HG03280 (cell line): ENCODE measurements around the gene SLC22A17.

ENCODE experiments used
- ATAC-seq: cut with Tn5 transposase; IDR thresholded peaks from one replicate; pipeline ENCODE4 v1.9.1; 2021; ENCODE audit warnings: mild to moderate bottlenecking, moderate library complexity; ENCODE audit not compliant: unreplicated experiment

SLC22A17 gene

DNA sequence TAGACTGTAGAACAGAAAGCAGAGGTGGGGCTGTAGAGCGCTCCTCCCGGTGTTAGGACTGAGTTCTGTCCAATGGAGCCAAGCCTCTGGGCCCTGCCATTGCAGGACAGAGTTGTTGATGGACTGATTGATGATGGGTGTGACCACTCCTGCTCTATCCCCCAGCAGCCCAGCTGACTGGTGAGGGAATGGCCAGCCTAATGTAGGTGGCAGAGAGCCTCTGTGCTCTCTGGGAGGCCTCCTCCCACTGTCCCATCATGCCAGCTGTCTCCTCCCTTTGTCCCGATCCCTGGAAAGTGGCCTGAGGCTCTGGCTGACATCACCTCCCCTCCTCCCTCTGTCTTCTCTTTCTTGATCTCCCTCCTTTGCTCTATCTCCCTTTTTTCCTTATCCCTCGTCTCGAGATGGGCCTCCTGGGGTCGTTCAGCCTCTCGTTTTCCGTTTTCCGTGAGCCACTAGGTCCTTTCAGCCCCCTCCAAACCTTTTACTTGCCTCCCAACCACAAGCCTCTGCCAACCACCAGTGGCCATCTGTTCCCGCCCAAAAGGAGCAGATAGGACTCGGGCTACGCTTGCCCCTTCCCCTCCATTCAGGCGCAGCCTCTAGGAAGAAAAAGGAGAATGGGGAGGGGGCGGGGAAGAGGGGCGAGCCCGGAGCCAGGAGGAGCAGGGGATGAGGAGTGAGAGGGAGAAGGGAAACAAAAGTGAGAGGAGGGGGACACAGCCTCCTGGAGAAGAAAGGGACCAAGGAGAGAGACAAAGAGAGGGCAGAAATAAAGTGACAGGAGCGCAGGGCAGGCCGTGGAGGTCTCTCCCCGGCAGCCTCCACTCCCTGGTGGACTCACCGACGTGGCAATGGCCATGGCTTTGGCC lies 11.7 kb upstream of the SLC22A17 start:
- no peak for ATAC-seq

DNA sequence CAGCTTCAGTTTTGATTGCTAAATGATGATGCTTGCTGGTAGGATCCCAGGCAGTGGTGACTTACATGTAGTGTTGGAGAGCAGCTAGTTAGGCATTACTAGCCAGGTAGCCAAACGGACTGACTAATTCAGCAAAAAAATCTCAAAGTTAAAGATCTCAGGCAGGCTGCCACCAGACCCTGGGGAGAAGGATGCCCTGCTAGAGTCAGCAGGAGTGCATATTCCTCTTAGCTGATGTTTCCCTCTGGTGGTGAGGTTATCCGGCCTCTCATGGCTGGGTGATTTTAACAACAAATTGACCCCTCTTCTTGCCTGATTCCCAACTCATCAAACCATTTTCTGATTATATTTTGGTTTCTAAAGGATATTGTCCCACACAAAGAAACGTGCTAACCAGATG lies 9.5 kb upstream of the SLC22A17 start:
- no peak for ATAC-seq

DNA sequence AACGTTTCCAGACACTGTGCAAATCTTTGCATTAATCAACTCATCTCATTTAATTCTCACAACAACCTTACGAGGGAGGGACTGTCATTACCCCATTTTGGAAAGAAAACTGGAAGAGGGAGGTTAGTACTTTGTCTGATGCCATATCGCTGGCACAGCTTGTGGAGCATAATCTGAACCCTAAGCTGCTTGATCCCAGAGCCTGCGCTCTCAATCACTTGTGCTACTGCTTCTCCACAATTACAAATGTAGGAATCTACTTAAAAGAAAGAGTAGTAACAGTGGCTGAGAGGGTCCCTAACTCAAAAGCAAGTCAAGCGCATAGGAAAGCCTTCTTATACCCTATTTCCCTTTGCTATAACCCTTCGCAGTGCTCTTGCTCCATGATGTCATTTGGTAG lies 9.1 kb upstream of the SLC22A17 start:
- ATAC-seq: no peak

DNA sequence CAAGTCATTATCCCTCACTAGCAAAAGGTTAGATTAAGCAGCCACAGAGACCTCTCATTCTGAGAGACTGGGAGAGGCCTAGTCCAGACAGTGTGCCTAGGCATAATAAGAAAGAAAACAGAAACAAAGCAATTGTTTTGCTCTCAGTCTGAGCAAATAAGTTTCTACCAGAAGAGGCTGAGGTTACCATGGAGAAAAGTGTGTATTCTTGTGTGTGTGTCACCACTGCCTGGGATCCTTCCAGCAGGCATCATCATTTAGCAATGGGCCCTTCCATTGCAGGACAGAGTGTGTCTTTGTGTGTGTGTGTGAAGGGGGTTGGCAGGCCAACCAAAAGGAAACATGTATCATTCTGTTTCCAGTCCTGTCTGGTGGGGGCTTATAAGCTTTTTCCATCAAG lies 8.6 kb upstream of the SLC22A17 start:
- ATAC-seq: no peak

DNA sequence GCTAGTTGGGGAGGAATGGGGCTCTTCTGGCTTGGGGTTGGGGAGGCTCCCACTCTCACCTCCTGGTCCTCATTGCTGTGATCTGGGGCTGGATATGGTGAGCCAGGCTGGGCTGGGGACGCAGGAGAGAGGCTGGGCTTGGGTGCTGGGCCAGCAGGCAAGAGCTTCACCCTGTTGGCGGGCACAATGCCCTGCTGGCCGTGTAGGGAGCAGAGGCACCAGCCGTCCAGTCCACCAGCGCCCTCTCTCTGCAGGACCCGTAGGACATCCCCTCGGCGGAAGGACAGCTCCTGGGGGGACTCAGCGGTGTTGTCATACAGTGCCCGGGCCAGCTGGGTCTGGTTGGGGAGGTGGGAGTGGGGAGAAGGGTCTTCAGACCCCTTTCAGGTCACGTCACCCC lies 7.8 kb upstream of the SLC22A17 start:
- no peak for ATAC-seq

DNA sequence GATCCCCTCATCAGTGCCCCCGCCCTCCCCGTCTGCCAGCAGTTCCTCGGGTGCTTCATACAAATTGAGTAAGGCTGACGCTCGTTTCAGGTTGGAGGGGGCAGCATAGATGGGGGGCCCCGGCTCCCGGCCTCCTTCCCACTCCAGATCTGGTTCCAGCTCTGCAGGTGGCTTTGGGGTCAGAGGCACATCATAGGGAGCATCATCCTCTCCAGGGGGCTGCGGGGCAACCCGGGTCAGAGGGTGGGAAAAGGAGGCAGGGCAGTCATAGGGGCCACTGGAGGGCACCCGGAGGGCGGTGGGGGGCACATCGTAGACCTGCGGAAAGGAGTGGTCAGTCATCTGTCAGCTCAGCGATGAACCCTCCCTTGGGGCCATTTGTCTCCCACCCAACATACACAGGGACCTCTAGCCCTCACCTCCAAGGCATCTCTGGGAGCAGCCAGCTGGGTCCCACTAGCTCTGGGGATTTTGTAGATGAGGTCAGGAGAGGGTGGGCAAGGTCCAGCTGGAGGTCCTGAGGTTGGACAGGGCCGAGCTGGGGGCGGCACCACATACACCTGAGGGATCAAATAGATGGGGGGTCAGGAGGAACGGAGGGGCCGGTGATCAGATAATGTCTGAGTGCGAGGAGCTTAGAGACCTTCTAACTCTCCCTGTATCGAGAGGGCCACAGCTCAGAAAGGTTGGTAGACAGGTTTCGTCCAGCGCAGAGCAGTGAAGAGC lies 7.2 kb upstream of the SLC22A17 start:
- ATAC-seq: no peak

DNA sequence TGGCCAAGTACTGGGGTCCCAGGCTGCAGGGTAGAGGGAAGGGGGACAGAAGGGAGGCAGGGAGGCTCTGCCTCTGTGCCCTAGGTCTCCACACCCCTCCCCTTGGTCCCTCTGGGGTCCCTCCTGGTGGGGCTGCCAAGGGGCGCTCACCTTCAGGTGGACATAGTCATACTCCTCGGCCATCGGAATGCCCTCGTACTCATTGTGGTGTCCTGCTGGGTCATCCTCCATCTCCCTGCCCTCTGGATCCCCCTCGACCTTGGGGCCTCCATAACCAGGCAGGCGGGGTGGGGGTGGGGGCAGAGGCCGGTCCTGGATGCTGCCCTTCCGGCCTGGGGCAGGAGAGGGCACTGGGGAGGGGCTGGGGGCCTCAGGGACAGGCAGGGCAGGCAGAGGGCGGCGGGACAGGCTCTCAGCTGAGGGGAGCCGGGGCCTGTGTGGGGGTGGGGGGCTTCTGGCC lies 6.5 kb upstream of the SLC22A17 start:
- ATAC-seq: no peak

DNA sequence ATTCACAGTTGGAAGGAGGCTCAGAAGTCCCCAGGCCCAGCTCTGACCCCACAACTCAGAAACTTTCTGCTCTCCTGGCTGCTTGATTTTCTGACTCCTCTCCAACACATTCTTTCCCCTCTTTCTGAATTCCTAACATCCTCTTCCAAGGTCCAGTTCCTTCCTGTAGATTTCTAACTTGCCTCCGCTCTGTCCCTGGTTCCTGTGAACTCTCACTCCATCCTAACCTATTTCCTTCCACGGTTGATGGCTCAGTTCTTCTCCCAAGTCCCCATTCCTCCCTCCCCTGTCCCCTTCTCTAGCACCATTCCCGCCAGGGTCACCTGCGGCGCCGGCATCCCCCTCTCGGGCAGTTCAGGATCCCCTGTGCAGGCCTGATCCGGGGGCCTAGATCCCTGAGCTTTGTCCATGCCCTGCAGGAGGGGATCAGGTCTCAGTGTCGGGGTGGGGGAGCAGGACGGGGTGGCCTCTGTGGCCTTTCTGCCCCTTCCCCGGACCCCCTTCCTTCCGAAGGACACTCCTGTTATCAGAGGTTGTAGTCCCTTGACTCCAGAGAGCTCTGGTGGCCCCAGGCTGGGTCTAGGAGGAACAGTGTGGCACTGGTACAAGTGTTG lies 6.0 kb upstream of the SLC22A17 start:
- no peak for ATAC-seq

DNA sequence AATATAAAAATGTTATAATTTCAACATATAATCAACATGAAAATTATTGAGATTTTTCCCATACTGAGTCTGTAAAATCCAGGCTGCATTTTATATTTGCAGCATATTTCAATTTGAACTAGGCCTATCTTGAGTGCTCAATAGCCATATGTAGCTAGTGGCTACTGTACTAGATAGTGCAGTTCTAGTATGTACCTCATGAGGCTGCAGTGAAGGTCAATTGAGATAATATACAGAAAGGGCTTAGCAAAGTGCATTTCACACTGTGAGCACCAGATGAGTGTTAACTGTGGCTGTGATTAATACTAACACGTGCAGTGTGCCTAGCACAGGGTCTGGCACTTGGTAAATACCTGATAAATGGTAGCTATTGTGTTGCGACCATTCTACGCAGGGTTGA lies 5.4 kb upstream of the SLC22A17 start:
- no peak for ATAC-seq

DNA sequence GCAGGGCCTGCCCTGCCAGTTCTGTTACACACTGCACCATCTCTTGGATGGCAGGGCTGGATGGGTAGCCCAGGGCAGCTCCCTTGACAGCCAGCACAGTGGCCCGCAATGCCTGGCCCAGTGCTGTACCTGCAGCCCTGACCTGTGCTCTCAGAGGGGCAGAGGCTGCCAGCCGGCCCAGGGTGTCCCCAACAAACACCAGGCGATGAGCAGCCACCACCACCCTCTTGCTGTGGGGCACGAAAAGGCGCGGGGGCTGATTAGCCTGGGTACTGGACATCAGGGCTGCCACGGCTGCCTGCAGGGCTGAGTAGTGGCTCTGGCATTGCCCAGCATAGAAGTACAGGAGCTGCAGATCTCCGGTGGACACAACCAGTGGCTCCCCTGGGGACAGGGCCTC lies 4.6 kb upstream of the SLC22A17 start:
- ATAC-seq: no peak

DNA sequence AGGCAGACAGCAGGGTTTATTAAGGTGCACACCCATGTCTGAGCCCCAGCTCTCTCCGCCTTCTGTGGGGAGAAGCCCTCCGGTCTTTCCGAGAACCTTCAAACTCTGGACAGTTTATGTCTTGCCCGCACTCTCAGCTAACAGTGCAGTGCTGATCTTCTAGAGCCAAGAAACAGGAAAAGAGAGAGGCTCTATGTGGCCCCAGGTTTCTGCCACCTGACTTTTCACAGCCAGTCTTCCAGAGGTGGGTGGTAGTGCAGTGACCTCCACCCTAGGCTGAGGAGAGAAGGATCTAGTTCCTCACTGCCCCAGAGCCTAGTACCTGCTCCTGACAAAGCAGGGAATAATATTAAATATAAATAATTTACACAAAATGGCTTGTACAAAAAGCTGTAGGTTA lies 4.0 kb upstream of the SLC22A17 start:
- no peak for ATAC-seq

DNA sequence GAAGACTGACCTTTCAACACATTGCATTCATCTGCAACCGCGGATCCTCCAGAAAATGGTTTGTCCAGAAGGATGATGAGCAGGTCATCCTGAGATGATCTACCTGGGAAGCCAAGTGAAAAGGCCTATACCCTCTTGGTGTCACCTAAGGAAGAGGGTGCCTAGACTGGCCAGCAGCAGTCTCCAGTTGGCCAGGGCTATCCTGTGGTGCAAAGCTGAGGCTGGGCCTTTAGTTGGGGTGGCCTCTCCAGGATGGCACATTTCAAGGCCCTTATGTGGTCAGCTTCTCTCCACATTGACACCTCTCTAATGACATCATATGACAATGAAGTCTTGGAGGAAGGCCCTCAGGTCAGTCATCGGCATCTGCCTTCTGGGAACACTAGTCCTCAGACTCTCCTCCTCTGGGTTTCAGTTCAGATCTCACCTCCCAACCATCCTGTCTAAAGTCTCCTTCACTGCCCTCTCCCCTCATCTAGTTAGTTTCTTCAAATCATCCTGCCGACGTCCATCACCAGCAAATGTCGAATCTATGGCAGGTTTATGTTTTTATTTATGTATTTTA lies 3.3 kb upstream of the SLC22A17 start:
- ATAC-seq: no peak

DNA sequence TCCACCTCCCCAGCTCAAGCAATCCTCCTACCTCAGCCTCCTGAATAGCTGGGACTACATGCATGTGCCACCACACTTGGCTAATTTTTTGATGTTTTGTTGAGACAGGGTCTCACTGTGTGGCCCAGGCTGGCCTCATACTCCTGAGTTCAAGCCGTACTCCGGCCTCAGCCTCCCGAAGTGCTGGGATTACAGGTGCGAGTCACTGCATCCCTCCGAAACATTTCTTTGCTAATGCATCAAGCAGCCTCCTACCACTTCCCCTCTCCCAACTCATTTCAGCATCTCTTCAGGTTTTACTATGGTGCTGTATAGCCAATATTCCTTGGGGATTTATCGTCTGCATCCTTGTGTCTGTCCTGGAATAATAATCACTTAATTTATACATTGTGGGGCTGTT lies 2.3 kb upstream of the SLC22A17 start:
- no peak for ATAC-seq

DNA sequence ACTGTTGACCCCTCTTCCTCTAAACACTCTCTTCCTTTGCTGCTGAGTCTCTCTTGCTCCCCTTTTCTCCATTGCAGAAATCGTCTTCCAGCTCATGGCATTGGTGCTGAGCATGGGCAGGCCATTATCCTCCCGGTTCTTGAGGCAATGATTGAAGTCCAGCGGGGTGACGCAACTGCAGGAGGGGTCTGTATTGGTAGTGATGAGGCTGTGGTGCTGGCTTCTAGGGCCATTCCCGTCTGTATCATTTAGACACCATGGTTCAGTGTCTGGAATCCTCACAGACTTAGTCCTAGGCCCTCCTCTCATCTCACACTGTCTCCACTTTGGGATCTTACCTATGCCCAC lies 720 bp upstream of the SLC22A17 start:
- ATAC-seq: no peak

DNA sequence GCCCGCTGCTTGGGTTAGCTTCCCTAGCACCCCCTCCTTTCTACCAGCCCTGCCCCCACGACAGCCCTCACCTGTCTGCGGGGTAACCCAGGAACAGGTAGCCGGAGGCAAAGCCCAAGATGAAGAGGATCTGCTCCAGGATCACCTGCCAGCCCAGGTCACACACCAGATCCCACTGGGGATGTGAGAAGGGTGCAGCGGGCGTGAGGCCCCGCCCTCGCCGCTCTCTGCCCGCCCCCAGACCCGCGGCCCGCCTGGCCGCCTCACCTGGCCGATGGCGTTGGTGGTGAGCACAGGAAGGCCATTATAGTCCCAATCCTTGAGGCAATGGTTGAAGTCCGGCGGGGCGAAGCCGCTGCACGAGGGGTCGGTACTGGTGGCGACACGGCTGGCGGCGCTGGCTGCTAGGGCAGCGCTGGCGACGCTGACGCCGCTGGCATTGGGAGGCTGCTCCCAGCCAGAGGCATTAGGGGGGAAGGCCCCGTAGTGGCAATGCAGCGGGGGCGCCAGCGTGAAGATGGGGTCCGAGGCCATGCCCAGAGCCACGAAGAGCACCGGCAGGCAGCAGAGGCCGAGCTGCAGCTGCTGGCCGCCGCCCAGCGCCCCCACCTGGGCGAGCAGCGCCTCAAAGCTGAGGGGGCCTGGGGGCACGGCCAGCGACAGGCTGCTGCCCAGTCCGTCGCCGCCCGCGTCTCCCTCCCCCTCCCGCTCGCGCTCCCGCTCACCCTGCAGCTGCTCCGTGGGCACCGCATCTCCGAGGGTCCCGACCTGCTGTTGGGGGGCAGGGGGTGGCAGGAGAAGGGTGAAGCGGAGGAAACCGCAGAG lies 794 bp downstream of the SLC22A17 start:
- no peak for ATAC-seq

DNA sequence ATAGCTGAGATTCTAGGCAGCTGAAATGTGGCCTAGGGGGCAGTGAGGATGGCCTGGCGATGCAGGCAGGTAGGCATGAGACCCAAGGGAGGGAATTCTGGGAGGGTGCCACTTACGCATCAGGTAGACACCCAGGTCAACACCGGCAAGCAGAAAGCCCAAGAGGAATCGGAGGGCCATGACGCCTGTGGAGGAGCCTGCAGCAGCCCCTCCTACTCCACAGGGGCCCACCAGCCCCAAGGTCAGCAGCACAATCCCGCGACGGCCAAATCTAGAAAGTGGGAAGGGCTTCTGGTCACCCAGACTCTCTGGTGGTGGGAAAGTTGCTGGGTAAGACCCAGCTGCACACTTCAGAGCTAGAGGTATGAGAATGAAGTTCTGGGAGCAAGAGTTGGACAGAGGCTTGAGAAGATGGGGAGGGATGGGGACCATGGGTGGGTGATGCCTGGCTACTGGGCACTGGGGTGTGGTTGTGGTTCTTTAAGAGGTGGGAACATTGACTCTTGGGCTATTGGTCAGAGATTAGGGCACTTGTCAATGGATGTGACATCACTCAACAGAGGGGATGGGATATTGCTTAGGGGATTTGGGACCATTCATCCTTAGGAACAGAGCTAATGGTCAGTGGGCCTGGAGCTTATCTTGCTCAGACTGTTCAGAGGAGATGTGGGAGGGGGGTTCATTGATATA lies 3.4 kb downstream of the SLC22A17 start:
- ATAC-seq: no peak

DNA sequence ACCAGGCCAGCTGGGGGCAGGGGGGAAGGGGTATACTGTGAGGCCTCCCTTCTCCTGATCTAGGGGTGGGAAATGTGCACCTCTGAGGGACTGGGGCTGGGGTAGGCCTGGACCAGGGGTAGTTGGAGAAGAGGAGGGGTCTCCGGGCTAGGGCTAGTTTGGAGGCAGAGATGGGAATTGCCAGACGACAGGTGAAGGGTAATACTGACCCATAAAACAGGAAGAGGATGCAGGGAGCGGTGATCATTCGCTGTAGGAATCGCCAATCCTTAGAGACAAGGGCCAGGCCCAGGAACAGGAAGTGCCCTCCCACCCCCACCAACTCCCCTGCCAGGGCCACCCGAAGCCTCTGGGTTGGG lies 4.4 kb downstream of the SLC22A17 start:
- no peak for ATAC-seq

DNA sequence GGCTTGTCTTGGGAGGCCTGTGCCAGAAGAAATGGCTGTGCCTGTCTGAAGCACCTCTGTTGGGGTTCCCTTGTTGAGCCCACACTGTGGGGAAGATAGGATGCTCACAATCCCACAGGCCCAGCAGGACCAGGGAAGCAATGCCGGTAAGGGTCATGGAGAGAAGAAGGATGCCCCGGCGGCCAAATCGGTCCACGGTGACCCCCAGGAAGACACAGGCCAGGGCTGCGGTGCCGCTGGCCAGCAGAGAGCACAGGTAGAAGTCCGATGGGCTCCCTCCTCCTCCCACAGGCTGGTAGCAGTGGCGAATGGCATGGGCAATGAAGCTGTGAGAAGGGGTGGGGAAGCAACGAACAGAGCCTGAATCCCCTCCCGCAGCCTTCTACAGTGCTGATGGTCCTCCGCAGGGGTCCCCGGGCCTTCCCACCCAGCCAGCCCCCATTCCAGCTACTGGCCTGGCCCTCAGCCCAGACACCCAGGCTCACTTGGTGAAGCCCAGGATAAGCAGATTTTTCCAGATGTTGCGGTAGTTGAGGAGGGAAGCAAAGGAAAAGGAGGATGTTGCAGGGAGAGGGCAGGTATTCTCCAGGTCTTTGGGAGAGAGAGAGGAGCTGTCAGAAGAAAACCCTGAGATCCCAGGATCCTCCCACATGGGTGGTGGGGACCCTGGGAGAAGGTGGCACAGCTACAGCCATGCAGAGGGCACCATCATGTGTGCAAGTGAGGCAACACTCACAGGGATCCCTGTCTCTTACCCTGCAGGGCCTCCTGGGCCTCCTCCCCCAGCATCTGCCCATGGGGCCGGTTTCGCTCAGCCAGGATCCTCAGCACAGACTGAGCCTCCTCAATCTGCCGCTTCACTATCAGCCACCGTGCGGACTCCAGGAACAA lies 5.0 kb downstream of the SLC22A17 start:
- ATAC-seq: no peak

DNA sequence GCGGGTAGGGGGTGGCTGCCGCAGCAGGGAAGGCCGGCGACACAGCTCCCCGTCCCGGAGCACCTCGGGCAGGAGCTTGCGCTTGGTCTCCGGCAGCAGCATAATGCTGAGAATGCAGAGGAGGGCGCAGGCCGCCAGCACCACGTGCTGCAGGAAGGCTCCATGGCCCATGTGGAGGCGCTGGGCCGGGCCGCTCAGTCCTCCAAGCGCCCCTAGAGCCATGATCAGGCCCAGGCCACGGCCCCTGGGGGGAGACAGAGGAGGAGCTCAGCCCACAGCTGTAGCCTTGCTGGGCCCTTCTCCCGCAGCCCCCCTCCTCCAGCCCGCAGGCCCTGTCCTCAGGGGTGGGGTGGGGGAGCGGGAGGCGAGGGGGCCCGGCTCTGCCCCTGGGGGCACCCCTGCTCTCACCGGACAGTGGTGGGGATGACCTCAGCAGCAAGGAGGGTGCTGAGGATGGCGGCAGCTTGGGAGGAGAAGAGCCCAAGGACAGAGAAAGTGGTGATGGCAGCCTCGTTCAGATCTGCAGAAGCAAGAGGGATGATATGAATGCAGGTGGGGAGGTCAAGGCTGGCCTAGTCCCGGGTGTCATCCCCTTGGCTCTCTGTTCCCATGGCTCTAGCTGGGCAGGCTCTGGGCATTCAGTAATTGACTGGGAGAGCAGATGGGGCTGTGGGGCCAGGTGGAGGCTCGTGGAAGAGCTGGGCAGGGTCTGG lies 5.8 kb downstream of the SLC22A17 start:
- no peak for ATAC-seq
